ENCODE results near the gene BANP. TPM values are rescaled to one million over a fixed set of nuclear protein-coding genes. Genes with fewer than 3 reads are reported as not detected.
"Not testable (repeated sequence)": the region's sequence is repeated elsewhere in the genome, so short reads cannot be mapped to it uniquely, and the experiment has no call there.

The BANP gene
- total RNA-seq, 2 experiments from 2014 or later = 39.6 to 58.0 TPM

DNA sequence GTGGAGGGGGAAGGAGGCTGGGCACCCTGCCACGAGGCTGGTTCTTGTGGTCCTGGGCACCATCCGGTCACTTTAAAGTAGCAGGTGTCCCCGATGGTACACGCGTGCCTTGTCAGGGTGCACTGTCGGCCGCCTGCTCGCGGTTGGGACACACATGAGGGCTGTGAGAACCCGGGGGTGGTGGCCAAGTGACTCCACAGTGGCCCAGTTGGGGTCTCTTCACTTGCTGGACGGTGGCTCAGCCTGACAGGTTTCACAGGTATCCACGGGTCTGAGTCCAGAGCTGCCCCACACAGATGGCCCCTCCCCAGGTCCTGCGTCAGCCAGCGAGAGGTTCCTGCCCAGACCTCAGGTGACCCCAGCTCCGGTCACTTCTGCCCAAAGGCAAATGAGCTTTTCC is 137.8 kb downstream of the BANP start:
- BruUV-seq (replicated peaks); H3K9me3 ChIP-seq (ENCODE audit: low read length); H3K4me1 ChIP-seq (ENCODE audit: insufficient read depth, low read length, poor library complexity, severe bottlenecking); H3K4me3 ChIP-seq (ENCODE audit: low read depth, low read length, poor library complexity, severe bottlenecking); H3K36me3 ChIP-seq (ENCODE audit: insufficient read depth, low read length); CTCF ChIA-PET (ENCODE audit: unreplicated experiment); H3K79me2 ChIP-seq (ENCODE audit: insufficient read depth, low read depth, low read length); intact Hi-C loops (cut with micrococcal nuclease; ENCODE audit: unreplicated experiment); DNase-seq (ENCODE audit: low spot score); H3K9me2 ChIP-seq (ENCODE audit: insufficient read depth, low read length); H2AFZ ChIP-seq (ENCODE audit: low read length); H3K4me2 ChIP-seq (ENCODE audit: low read length); H3K27ac ChIP-seq (ENCODE audit: low read depth, low read length, poor library complexity, severe bottlenecking); H4K20me1 ChIP-seq (ENCODE audit: insufficient read depth, low read length); POLR2A ChIA-PET: not testable (repeated sequence)

DNA sequence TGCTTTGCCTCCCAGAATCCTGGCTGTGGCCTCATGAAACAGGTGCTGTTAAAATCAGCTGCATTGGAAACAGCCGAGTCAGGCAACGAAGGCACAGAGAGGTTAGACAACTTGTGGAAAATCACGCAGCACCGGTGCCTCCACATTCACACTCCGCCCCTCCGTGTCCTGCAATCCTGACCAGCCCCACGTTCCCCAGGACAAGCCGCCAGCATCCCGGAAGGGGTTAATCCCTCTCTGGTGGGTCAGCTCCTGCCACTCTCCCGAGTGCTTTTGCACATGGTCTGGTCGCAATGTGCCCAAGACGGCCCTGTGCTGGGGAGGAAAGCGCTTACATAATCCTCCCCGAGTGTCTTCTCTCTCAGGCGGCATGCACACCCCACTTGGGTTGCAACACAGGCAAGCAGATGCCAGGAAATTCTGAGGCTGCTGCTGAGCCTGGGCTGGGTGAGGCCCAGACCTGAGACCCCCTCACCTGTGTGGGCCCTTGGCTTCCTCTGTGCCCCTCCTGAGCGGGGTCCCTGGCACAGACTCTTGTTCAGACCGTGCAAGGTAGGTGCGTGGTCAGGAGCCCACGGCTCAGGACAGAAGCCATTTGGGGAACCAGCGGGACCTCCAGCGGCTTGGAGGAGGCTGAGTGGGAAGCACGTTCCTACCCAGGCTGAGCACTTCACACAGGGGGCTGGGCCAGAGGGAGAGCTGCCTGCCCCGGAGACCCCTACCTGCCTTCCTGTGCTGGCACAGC is 138.6 kb downstream of the BANP start:
- BruUV-seq (replicated peaks); H3K4me3 ChIP-seq (ENCODE audit: low read depth, low read length, poor library complexity, severe bottlenecking); CTCF ChIA-PET (ENCODE audit: unreplicated experiment); H3K27ac ChIP-seq (ENCODE audit: low read depth, low read length, poor library complexity, severe bottlenecking); intact Hi-C loops (cut with micrococcal nuclease; ENCODE audit: unreplicated experiment); H2AFZ ChIP-seq (ENCODE audit: low read length); H3K4me1 ChIP-seq (ENCODE audit: insufficient read depth, low read length, poor library complexity, severe bottlenecking); H3K9me3 ChIP-seq (ENCODE audit: low read length); DNase-seq (ENCODE audit: low spot score); H3K4me2 ChIP-seq (ENCODE audit: low read length); H3K36me3 ChIP-seq (ENCODE audit: insufficient read depth, low read length); H3K79me2 ChIP-seq (ENCODE audit: insufficient read depth, low read depth, low read length); H4K20me1 ChIP-seq (ENCODE audit: insufficient read depth, low read length); H3K9me2 ChIP-seq (ENCODE audit: insufficient read depth, low read length); POLR2A ChIA-PET: not testable (repeated sequence)

DNA sequence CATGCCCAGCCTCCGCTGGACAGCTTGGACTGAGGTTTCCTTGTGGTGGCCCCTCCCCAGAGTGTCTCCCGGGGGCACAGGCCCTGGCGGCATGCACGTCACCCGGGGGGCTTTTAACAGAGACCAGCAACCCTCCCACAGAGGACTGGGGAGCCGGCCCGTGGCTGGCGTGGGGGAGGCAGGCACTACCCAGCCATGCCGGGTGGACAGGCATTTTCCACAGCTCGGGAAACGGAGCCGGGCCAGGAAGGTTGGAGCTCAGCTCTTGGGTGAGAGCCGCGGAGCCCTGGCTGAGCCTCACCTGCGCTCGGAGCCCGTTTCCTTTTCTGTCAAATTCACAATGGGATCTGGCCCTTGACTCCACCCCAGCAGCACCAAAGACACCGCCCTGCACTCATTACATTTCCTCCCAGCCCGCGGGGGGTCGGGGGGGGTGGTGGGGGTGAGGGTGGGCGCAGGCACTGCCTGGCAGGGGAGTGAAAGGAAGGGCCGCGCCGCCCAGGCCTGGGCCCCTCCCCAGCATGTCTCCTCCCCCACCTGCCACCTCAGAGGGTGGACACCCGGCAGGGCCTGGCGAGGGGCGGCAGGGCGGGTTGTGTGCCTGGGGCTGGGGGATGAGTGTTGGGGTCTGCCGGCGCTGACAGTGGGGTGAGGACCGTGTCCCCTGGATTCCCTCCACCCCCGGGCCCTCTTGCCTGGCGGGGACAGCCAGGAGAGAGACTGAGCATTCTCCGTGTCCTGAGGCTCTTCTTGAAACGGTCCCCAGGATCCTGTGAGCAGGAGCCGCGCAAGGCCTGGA is 139.3 kb downstream of the BANP start:
- DNase-seq (ENCODE audit: low spot score); BruUV-seq (replicated peaks); H3K4me1 ChIP-seq (ENCODE audit: insufficient read depth, low read length, poor library complexity, severe bottlenecking); POLR2A ChIA-PET; H3K27ac ChIP-seq (ENCODE audit: low read depth, low read length, poor library complexity, severe bottlenecking); H3K9me3 ChIP-seq (ENCODE audit: low read length); H4K20me1 ChIP-seq (ENCODE audit: insufficient read depth, low read length); intact Hi-C loops (cut with micrococcal nuclease; ENCODE audit: unreplicated experiment); H3K79me2 ChIP-seq (ENCODE audit: insufficient read depth, low read depth, low read length); H3K9me2 ChIP-seq (ENCODE audit: insufficient read depth, low read length); H3K4me3 ChIP-seq (ENCODE audit: low read depth, low read length, poor library complexity, severe bottlenecking); H2AFZ ChIP-seq (ENCODE audit: low read length); H3K36me3 ChIP-seq (ENCODE audit: insufficient read depth, low read length); H3K4me2 ChIP-seq (ENCODE audit: low read length); CTCF ChIA-PET (ENCODE audit: unreplicated experiment): not testable (repeated sequence)

DNA sequence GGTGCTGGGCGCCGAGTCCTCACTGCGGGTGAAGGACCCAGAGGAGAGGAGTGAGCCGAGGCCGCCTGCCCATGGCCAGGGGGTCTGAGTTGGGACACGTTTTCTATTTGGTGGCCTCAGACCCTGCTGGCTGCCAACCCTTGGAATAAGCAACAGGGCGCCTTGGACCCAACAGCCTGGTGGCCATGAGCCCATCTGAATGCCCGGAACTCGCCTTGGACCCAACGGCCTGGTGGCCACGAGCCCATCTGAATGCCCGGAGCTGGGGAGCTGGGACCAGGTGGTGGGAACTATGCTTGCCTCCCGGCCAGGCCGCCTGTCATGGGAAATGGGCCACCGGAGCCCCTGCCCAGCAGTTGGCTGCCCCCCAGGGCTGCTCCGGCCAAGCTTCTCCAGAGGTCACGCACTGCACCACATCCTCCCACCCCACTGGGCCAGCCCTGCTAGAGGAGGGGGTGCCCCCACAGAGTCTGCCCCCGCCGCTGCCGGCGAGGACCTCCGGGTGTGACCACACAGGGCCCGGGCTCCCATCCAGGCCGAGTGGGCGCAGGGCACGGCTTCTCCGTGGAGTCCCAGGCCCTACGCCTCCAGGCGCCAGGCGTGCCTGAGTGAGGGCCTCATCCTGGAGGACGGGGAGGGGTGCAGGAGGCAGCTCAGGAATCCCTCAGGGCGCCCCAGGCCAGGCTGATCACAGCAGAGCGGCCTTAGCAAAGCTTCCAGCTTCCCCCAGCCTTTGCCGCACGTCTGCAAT is 140.2 kb downstream of the BANP start:
- not testable (repeated sequence) for H4K20me1 ChIP-seq (ENCODE audit: insufficient read depth, low read length); H2AFZ ChIP-seq (ENCODE audit: low read length)

DNA sequence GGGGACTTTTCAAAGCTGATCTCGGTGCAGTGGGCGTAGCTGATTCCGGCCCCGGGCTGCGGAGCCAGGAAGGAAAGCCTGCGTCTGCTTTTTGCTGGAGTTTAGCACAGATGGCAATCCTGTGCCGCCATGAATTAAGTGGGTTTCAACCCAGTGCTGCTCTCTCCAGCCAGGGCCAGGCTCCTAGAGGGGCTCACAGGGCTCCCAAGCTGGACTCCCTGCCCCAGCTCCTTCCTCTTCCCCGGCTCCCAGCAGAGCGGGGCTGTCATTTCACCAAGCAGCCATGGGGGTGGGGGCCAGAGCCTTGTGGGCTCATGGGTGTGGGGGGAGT is 140.7 kb downstream of the BANP start:
- POLR2A ChIA-PET; H3K79me2 ChIP-seq (ENCODE audit: insufficient read depth, low read depth, low read length); CTCF ChIA-PET (ENCODE audit: unreplicated experiment); H2AFZ ChIP-seq (ENCODE audit: low read length); H4K20me1 ChIP-seq (ENCODE audit: insufficient read depth, low read length); DNase-seq (ENCODE audit: low spot score); H3K27ac ChIP-seq (ENCODE audit: low read depth, low read length, poor library complexity, severe bottlenecking); H3K4me2 ChIP-seq (ENCODE audit: low read length); intact Hi-C loops (cut with micrococcal nuclease; ENCODE audit: unreplicated experiment); H3K4me1 ChIP-seq (ENCODE audit: insufficient read depth, low read length, poor library complexity, severe bottlenecking); BruUV-seq (replicated peaks); H3K4me3 ChIP-seq (ENCODE audit: low read depth, low read length, poor library complexity, severe bottlenecking); H3K36me3 ChIP-seq (ENCODE audit: insufficient read depth, low read length); H3K9me3 ChIP-seq (ENCODE audit: low read length); H3K9me2 ChIP-seq (ENCODE audit: insufficient read depth, low read length): not testable (repeated sequence)

More for the DNA sequence above, 140.2 kb downstream of the BANP start:
- H3K79me2 ChIP-seq (ENCODE audit: insufficient read depth, low read depth, low read length); H3K4me1 ChIP-seq (ENCODE audit: insufficient read depth, low read length, poor library complexity, severe bottlenecking); H3K9me2 ChIP-seq (ENCODE audit: insufficient read depth, low read length); H3K27ac ChIP-seq (ENCODE audit: low read depth, low read length, poor library complexity, severe bottlenecking); H3K4me3 ChIP-seq (ENCODE audit: low read depth, low read length, poor library complexity, severe bottlenecking); DNase-seq (ENCODE audit: low spot score); H3K4me2 ChIP-seq (ENCODE audit: low read length); BruUV-seq (replicated peaks); intact Hi-C loops (cut with micrococcal nuclease; ENCODE audit: unreplicated experiment); CTCF ChIA-PET (ENCODE audit: unreplicated experiment); POLR2A ChIA-PET; H3K36me3 ChIP-seq (ENCODE audit: insufficient read depth, low read length); H3K9me3 ChIP-seq (ENCODE audit: low read length): not testable (repeated sequence)

DNA sequence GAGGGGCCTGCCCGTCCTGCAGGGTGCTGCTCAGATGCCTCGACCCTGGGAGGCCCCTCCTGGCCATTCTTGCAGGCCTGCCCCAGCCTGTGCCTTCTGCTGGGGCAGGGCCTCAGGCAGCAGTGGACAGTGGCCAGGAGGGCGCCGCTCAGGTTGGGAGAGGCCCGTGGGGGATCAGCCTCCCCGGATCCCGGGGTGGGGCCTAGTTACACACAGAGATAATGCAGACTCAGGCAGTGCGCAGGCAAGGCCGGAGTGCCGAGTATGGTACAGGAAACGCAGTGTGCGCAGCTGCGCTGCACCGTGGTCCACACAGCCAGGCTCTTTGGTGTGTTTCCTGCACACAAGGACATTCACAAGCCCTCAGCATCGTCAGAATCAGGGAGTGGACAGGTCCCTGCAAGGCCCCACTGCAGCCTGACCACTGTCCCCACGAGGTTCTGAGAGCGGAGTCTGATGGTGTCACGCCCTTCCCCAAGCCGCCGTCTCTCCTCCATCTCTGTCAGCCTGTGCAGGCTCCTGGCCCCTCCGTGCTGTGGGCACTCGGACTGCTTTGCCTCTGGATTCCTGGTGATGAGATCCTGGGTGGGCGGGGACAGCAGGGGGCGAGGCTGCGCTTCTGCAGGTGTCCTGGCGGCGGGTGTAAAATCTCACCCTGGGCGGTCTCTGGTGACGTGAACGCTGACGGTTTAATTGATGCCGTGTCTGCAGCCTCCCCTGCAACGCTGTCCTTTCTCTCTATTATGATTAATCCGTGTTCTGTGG is 141.7 kb downstream of the BANP start:
- H3K79me2 ChIP-seq (ENCODE audit: insufficient read depth, low read depth, low read length); H3K4me2 ChIP-seq (ENCODE audit: low read length); H3K4me1 ChIP-seq (ENCODE audit: insufficient read depth, low read length, poor library complexity, severe bottlenecking); DNase-seq (ENCODE audit: low spot score); H3K9me3 ChIP-seq (ENCODE audit: low read length); CTCF ChIA-PET (ENCODE audit: unreplicated experiment); H4K20me1 ChIP-seq (ENCODE audit: insufficient read depth, low read length); H2AFZ ChIP-seq (ENCODE audit: low read length); H3K9me2 ChIP-seq (ENCODE audit: insufficient read depth, low read length); BruUV-seq (replicated peaks); H3K36me3 ChIP-seq (ENCODE audit: insufficient read depth, low read length); intact Hi-C loops (cut with micrococcal nuclease; ENCODE audit: unreplicated experiment); H3K27ac ChIP-seq (ENCODE audit: low read depth, low read length, poor library complexity, severe bottlenecking); POLR2A ChIA-PET; H3K4me3 ChIP-seq (ENCODE audit: low read depth, low read length, poor library complexity, severe bottlenecking): not testable (repeated sequence)
